Nephron (organoid): ENCODE data around the gene SLC6A9.

Source experiments
- H3K27ac Mint-ChIP-seq, 3 experiments: 2 replicates each; pipeline ENCODE4 v1.8.0; 2020; ENCODE audit warnings: mixed read lengths in 3 of 3, mild to moderate bottlenecking in 2 of 3, moderate library complexity in 1 of 3
- H3K27me3 Mint-ChIP-seq: 2 replicates; pipeline ENCODE4 v1.8.0; 2021; ENCODE audit warnings: low read depth, mild to moderate bottlenecking, moderate library complexity, mixed read lengths
- H3K36me3 Mint-ChIP-seq: 2 replicates; pipeline ENCODE4 v1.8.0; 2020; ENCODE audit warnings: low read depth, mixed read lengths
- H3K4me1 Mint-ChIP-seq: 2 replicates; pipeline ENCODE4 v1.8.0; 2020; ENCODE audit warnings: mixed read lengths
- H3K4me3 Mint-ChIP-seq, 3 experiments: 2 replicates each; pipeline ENCODE4 v1.8.0; 2020; ENCODE audit warnings: mild to moderate bottlenecking in 3 of 3, mixed read lengths in 3 of 3, moderate library complexity in 2 of 3
- H3K9me3 Mint-ChIP-seq: 2 replicates; pipeline ENCODE4 v1.8.0; 2020; ENCODE audit warnings: mixed read lengths
- TF ChIP-seq, protein P1 (sequence below), 3 experiments: fragments of 200-600 bp; sonication (generic); IDR thresholded peaks; one replicate each; pipeline ENCODE4 v1.5.0; 2021; ENCODE audit warnings: antibody characterized with exemption in 3 of 3; ENCODE audit not compliant: unreplicated experiment in 3 of 3

Gene SLC6A9

DNA sequence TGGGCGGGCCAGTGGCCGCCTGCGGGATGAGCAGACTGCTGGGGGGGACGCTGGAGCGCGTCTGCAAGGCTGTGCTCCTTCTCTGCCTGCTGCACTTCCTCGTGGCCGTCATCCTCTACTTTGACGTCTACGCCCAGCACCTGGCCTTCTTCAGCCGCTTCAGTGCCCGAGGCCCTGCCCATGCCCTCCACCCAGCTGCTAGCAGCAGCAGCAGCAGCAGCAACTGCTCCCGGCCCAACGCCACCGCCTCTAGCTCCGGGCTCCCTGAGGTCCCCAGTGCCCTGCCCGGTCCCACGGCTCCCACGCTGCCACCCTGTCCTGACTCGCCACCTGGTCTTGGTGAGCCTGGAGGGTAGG is 50.1 kb downstream of the SLC6A9 start:
- Mint-ChIP-seq H3K27ac (no peak overlapping the region), H3K27me3 (no peaks in the 10 kb centered on the region), H3K4me1 (peaks cover 48% of the 10 kb centered on the region), H3K36me3 (peaks cover 45% of the 10 kb centered on the region), H3K9me3 (no peaks in the 10 kb centered on the region), H3K4me3 (peak overlapping the region; percentile 13 to 93 (median 89))
- TF ChIP-seq, protein P1, sequence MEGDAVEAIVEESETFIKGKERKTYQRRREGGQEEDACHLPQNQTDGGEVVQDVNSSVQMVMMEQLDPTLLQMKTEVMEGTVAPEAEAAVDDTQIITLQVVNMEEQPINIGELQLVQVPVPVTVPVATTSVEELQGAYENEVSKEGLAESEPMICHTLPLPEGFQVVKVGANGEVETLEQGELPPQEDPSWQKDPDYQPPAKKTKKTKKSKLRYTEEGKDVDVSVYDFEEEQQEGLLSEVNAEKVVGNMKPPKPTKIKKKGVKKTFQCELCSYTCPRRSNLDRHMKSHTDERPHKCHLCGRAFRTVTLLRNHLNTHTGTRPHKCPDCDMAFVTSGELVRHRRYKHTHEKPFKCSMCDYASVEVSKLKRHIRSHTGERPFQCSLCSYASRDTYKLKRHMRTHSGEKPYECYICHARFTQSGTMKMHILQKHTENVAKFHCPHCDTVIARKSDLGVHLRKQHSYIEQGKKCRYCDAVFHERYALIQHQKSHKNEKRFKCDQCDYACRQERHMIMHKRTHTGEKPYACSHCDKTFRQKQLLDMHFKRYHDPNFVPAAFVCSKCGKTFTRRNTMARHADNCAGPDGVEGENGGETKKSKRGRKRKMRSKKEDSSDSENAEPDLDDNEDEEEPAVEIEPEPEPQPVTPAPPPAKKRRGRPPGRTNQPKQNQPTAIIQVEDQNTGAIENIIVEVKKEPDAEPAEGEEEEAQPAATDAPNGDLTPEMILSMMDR (IDR thresholded peaks at IDR 0.05; ENCODE audit: unreplicated experiment in 3 of 3) = no peak

DNA sequence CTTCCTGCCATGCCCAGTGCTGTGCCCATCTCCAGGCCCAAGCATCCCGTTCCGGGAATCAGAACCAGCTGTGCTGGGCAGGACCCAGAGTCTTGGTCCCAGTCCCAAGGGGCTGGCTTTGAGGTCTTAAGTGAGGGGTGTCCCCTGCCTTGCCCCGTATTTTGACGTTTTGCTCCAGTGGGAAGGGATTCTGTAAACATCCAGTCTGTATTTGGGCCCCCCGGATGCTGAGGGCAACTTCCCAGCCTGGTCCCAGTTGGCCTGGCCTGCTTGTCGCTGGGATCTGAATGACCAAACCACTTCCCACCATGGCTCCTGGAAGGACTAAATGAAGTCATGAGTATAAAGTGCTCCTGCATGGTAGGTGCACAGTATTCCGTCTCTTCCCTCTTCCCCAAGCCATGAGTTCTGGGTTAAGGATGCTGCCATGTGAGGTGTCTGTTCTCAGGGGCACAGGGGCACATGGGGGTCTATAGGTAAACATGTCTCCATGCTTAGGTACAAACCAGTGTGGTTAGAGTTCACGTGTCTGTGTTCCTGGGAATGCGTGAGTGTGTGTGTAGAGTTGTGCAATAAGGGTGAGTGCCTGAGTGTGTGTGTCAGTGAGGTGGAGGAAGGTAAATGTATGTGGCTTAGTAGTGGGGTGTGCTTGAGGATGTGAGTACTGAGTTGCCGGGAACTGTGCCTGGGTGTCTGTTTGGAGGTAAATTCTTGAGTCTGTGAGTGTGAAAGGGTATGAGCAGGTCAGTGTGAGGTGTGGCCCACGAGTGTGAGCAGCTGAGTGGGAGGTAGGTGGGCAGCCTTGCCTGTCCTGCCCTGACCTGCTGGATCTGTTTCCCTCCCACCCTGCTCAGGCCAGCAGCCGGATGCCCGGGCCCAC is 50.8 kb downstream of the SLC6A9 start:
- Mint-ChIP-seq H3K27ac (peak overlapping the region; percentile 1 to 75 (median 72)), H3K4me3 (peak overlapping the region; percentile 89 to 93 (median 93)), H3K36me3 (peaks cover 39% of the 10 kb centered on the region), H3K4me1 (peaks cover 52% of the 10 kb centered on the region), H3K9me3 (no peaks in the 10 kb centered on the region), H3K27me3 (no peaks in the 10 kb centered on the region)
- TF ChIP-seq, protein P1 (IDR thresholded peaks at IDR 0.05; ENCODE audit: unreplicated experiment in 3 of 3) = no peak

DNA sequence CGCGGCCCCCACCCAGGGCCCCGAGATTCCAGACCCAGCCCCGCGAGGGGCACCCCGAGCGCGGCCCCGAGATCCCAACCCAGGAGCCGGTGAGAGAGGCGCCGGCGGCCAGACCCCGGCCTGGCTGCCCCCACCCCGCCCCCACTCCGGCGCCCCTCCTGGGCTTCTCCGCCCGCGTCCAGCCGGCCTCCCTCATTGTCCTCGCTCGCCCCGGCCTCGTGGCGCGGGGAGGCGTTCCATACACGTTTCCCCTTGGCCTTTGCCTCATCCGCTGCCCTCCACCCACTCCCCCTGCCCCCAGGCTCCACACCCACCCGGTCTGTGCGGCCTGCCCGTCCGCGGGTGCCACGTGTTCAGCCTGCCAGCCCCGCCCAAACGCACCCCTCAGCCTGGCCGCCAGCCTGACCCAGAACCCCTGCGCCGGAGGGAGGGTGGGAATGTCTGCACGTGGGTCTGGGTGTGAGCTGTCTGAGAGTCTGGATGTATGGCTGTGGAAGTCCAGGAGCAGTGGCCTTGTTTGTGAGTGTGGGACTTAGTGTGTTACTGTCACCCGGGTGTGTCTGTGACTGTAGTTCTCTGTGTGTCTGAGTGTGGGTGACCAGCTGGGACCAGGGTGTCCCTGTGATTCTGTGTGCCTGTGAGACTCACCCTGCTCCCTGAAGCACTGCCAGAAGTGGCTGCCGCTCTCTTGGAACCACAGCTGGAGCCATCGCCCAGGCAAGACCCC is 51.6 kb downstream of the SLC6A9 start:
- Mint-ChIP-seq H3K27me3 (no peaks in the 10 kb centered on the region), H3K4me3 (peak overlapping the region; percentile 89 to 93 (median 93)), H3K9me3 (no peaks in the 10 kb centered on the region), H3K36me3 (peaks cover 38% of the 10 kb centered on the region), H3K27ac (peak overlapping the region in 2 of 3 experiments; percentile 72 to 75), H3K4me1 (peaks cover 52% of the 10 kb centered on the region)
- TF ChIP-seq, protein P1 (IDR thresholded peaks at IDR 0.05; ENCODE audit: unreplicated experiment in 3 of 3) = no peak

DNA sequence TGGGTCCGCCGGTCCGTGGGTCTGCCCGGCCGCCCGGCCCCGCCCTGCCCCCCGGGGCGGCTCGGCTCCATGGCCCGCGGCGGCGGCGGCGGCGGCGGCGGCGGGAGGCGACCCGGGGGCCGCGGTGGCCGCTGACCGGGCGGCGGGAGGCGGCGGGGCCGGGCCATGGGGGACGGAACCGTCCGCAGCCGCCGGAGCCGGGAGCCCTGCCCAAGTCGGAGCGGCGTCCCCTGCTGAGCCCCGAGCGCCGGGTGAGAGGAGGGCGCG is 52.1 kb downstream of the SLC6A9 start:
- H3K27ac Mint-ChIP-seq = no peak overlapping the region
- peaks cover 36% of the 10 kb centered on the region for H3K36me3 Mint-ChIP-seq
- H3K4me3 Mint-ChIP-seq = no peak overlapping the region
- TF ChIP-seq, protein P1 (IDR thresholded peaks at IDR 0.05; ENCODE audit: unreplicated experiment in 3 of 3) = no peak
- H3K27me3 Mint-ChIP-seq = no peaks in the 10 kb centered on the region
- peaks cover 56% of the 10 kb centered on the region for H3K4me1 Mint-ChIP-seq
- no peaks in the 10 kb centered on the region for H3K9me3 Mint-ChIP-seq

DNA sequence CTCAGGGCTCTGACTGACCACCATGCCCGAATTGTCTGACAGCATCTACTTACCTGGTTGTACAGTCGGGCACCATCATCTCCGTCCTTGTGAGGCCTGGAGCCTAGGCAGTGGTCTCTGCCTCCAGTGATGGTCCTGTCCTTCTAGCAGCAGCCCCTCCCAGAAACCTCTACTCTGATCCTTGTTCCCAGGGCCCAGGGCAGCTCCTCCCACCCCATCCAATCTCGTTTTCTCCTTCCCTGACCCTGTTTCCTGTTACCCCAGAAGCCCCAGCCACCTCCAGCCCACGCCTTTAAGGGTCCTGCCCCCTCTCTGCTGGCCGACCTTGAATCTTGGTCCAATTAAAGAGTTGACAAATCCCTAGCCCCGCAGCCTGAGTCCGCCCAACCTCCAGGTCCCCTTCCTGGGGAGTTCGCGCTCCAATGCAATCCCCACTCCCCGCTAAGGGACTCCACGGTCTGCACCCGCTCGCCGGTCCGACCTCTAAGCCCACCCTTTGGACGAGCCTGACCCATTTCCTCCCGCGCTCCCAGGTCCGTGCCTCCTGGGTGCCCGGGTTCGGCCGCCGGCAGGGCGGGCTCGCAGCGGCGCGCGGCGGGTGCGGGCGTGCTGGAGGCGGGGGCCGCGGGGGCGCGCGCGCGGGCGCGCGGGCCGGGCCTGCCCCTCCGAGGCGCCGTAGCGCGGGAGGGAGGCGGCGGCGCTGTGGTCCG is 52.6 kb downstream of the SLC6A9 start, which contains the start of gene B4GALT2:
TSS of gene B4GALT2 (plus strand) at position 660 of the 710 bp plus-strand sequence. CDS start 1,951 bp downstream, outside the sequence.
- TF ChIP-seq, protein P1 (IDR thresholded peaks at IDR 0.05; ENCODE audit: unreplicated experiment in 3 of 3) = no peak

More for the DNA sequence above, 52.6 kb downstream of the SLC6A9 start, which contains the start of gene B4GALT2:
- no peaks in the 10 kb centered on the region for H3K9me3 Mint-ChIP-seq
- peak within 1 kb of the TSS; percentile 94 to 95 (median 94) for H3K4me3 Mint-ChIP-seq
- no peaks in the 10 kb centered on the region for H3K27me3 Mint-ChIP-seq
- H3K4me1 Mint-ChIP-seq = peaks cover 60% of the 10 kb centered on the region
- H3K27ac Mint-ChIP-seq = peak within 1 kb of the TSS; percentile 25 to 78 (median 75)
- H3K36me3 Mint-ChIP-seq = peaks cover 33% of the 10 kb centered on the region
